ENCODE results near the gene RCVRN. TPM values are rescaled to one million over a fixed set of nuclear protein-coding genes. Genes with fewer than 3 reads are reported as not detected.
A peak's percentile ranks its signal among the peaks of the same experiment; 100 is the strongest.

The RCVRN gene
- total and polyA plus RNA-seq, 2 of the 8 experiments (the other 6 are each of a cell fraction or from before 2014, with no cell fraction given) = not detected

DNA sequence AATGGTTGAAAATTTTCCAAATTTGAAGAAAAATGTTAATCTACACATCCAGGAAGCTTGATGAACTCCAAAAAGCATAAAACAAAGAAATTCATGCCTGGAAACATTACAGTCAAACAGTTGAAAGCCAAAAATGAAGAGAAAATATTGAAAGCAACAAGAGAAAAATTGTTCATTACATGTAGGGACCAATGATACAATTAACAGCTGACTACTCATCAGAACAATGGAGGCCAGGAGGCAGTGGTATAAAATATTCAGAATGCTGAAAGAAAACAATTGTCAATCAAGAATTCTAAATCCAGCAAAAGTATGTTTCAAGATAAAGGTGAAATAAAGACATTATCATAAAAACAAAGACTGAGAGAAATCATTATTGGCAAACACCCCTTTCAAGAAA is 21.6 kb downstream of the RCVRN start:
- Histone ChIP-seq H3K36me3 (ENCODE audit: control insufficient read depth in 2 of 4, insufficient read depth in 4 of 4, low read length in 3 of 4) (no peaks in the 10 kb centered on the region), H2BK5ac (ENCODE audit: low read depth, low read length) (no peak overlapping the region), H3K18ac (ENCODE audit: extremely low read depth, low read length) (no peak overlapping the region), H2AFZ (ENCODE audit: low read length) (no peak overlapping the region), H3K79me1 (ENCODE audit: low read depth, low read length) (no peaks in the 10 kb centered on the region), H3K4me3 (ENCODE audit: extremely low read depth in 1 of 4, insufficient read depth in 2 of 4, low read depth in 3 of 4, low read length in 4 of 4) (no peak overlapping the region), H3K79me2 (ENCODE audit: control insufficient read depth in 1 of 2, insufficient read depth in 2 of 2, low read length in 2 of 2) (no peaks in the 10 kb centered on the region), H2BK20ac (ENCODE audit: low read length) (no peak overlapping the region), H3K9me3 (ENCODE audit: insufficient read depth in 2 of 2, low read depth in 1 of 2, low read length in 1 of 2) (peaks cover 6 to 7% of the 10 kb centered on the region in 2 experiments; a peak in 3 of 4 replicates), H2BK12ac (ENCODE audit: low read depth, low read length) (no peak overlapping the region), H2BK15ac (ENCODE audit: low read length) (no peak overlapping the region), H2AK5ac (ENCODE audit: low read depth, low read length) (no peak overlapping the region), H3K23me2 (ENCODE audit: low read depth, low read length) (no peaks in the 10 kb centered on the region), H3K4ac (replicated peaks; ENCODE audit: insufficient read length, low read depth, low read length) (no peak overlapping the region), H3K27ac (ENCODE audit: low read depth, low read length) (no peak overlapping the region), H4K5ac (ENCODE audit: insufficient read length, low read depth, low read length) (no peak overlapping the region), H4K91ac (replicated peaks; ENCODE audit: insufficient read length, low read length) (no peak overlapping the region), H3K4me2 (ENCODE audit: insufficient read depth in 1 of 2, low read depth in 2 of 2, low read length in 2 of 2) (no peak overlapping the region), H3K23ac (ENCODE audit: insufficient read length) (no peak overlapping the region), H3K9ac (replicated peaks in 1 of 4; ENCODE audit: extremely low read depth in 1 of 4, low read depth in 3 of 4, low read length in 3 of 4) (no peak overlapping the region), H4K20me1 (replicated peaks in 1 of 2; ENCODE audit: control insufficient read depth in 1 of 2, insufficient read depth in 2 of 2, low read length in 2 of 2) (no peaks in the 10 kb centered on the region), H3K56ac (replicated peaks; ENCODE audit: insufficient read length, low read depth, low read length) (no peak overlapping the region), H3K4me1 (replicated peaks in 1 of 4; ENCODE audit: control insufficient read depth in 3 of 4, insufficient read depth in 4 of 4, low read length in 3 of 4) (no peaks in the 10 kb centered on the region), H3K14ac (ENCODE audit: insufficient read length) (no peak overlapping the region), H4K8ac (ENCODE audit: extremely low read depth, insufficient read depth, low read length) (no peak overlapping the region), H3K27me3 (replicated peaks in 1 of 4; ENCODE audit: control insufficient read depth in 3 of 4, extremely low read depth in 1 of 4, insufficient read depth in 3 of 4, low read length in 3 of 4) (no peaks in the 10 kb centered on the region), H2BK120ac (replicated peaks; ENCODE audit: low read depth, low read length) (no peak overlapping the region)
- ChIA-PET CTCF (ENCODE audit: partially characterized antibody) (no interaction called here), POLR2A (ENCODE audit: partially characterized antibody) (no interaction called here)
- TF ChIP-seq NRF1 (IDR thresholded peaks at IDR 0.05; ENCODE audit: low read depth, low read length) = no peak
- TF ChIP-seq PHF8 (conservative IDR thresholded peaks at IDR 0.05; ENCODE audit: low read depth, low read length) = no peak
- TF ChIP-seq SP1 (IDR thresholded peaks at IDR 0.05; ENCODE audit: low read depth, low read length) = no peak
- no peak for TF ChIP-seq CTBP2 (IDR thresholded peaks at IDR 0.05; ENCODE audit: borderline replicate concordance, insufficient read depth, insufficient read length, low read length)
- no peak for TF ChIP-seq TEAD4 (IDR thresholded peaks at IDR 0.05; ENCODE audit: low read depth, low read length)
- TF ChIP-seq CBX5 (IDR thresholded peaks at IDR 0.05; ENCODE audit: low read depth, low read length) = no peak
- no peak for TF ChIP-seq EZH2 (IDR thresholded peaks at IDR 0.05; ENCODE audit: low read depth, low read length, severe bottlenecking)
- no peak for TF ChIP-seq ASH2L (IDR thresholded peaks at IDR 0.05; ENCODE audit: low read length)
- TF ChIP-seq KDM5A (IDR thresholded peaks at IDR 0.05; ENCODE audit: low read length) = no peak
- no peak for TF ChIP-seq SAP30 (IDR thresholded peaks at IDR 0.05; ENCODE audit: insufficient read depth, insufficient replicate concordance, low read length)
- no peak for TF ChIP-seq HDAC2 (IDR thresholded peaks at IDR 0.05; ENCODE audit: borderline replicate concordance in 1 of 2, low read depth in 2 of 2, low read length in 2 of 2)
- no peak for TF ChIP-seq EP300 (IDR thresholded peaks at IDR 0.05; ENCODE audit: borderline replicate concordance in 1 of 2, low read depth in 2 of 2, low read length in 2 of 2)
- TF ChIP-seq BRCA1 (IDR thresholded peaks at IDR 0.05; ENCODE audit: low read depth, low read length) = no peak
- DNase-seq (ENCODE audit: low read depth in 1 of 2, low spot score in 2 of 2) = no peak
- peak; percentile 32 for FAIRE-seq

Measured in H1 (cell line).